ENCODE data around the gene NR2F1-AS1. TPM values are rescaled to one million over a fixed set of nuclear protein-coding genes. Genes with fewer than 3 reads are reported as not detected.
A peak's percentile ranks its signal among the peaks of the same experiment; 100 is the strongest.

Gene NR2F1-AS1
- total RNA-seq, 1 experiment from 2014 or later = 27.0 TPM

DNA sequence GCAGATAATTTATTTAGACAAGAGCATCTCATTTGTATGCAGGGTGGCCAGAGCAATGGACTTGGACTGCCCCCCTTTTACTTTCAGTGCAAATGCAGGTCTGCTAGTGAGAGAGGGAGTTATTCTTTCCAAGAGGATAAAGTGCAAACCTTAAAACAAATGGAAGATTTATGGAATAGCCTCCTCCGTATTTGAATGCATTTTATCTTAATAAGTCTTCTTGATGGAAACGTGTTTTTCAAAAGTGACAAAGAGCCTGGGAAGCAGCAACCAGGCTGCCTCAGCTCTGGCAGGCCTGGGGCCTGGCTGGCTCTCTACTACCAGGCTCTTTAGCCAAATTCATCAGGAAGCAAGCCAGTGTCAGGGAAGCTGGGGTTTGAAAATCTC is 8.8 kb upstream of the NR2F1-AS1 start:
- in situ Hi-C loops (cut with HindIII; ENCODE audit: low pct_unique_long_range_greater_than_20kb, low sequenced_read_pairs) (no loop called here), intact Hi-C loops (cut with micrococcal nuclease; ENCODE audit: unreplicated experiment) (loop anchor here (10.0 kb wide), 1 partner anchor 1945 kb away; no protein-coding TSS in a partner anchor)
- H3K27ac ChIP-seq (ENCODE audit: low read length) = no peak overlapping the region
- POLR2A ChIA-PET = no interaction called here
- H3K36me3 ChIP-seq (ENCODE audit: control insufficient read depth, insufficient read depth, low read length) = peaks cover 7% of the 10 kb centered on the region
- TF ChIP-seq SIN3A (IDR thresholded peaks at IDR 0.05; ENCODE audit: borderline replicate concordance, insufficient read depth, low read depth, low read length) (no peak), TCF7L2 (IDR thresholded peaks at IDR 0.05; ENCODE audit: low read depth, low read length) (no peak), POLR2AphosphoS5 (IDR thresholded peaks at IDR 0.05; ENCODE audit: low read depth, low read length) (no peak)
- TF ChIP-seq, protein P1, sequence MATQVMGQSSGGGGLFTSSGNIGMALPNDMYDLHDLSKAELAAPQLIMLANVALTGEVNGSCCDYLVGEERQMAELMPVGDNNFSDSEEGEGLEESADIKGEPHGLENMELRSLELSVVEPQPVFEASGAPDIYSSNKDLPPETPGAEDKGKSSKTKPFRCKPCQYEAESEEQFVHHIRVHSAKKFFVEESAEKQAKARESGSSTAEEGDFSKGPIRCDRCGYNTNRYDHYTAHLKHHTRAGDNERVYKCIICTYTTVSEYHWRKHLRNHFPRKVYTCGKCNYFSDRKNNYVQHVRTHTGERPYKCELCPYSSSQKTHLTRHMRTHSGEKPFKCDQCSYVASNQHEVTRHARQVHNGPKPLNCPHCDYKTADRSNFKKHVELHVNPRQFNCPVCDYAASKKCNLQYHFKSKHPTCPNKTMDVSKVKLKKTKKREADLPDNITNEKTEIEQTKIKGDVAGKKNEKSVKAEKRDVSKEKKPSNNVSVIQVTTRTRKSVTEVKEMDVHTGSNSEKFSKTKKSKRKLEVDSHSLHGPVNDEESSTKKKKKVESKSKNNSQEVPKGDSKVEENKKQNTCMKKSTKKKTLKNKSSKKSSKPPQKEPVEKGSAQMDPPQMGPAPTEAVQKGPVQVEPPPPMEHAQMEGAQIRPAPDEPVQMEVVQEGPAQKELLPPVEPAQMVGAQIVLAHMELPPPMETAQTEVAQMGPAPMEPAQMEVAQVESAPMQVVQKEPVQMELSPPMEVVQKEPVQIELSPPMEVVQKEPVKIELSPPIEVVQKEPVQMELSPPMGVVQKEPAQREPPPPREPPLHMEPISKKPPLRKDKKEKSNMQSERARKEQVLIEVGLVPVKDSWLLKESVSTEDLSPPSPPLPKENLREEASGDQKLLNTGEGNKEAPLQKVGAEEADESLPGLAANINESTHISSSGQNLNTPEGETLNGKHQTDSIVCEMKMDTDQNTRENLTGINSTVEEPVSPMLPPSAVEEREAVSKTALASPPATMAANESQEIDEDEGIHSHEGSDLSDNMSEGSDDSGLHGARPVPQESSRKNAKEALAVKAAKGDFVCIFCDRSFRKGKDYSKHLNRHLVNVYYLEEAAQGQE (IDR thresholded peaks at IDR 0.05; ENCODE audit: insufficient read depth in 1 of 2, low read depth in 2 of 2, low read length in 1 of 2) = no peak
- TF ChIP-seq, protein P2, sequence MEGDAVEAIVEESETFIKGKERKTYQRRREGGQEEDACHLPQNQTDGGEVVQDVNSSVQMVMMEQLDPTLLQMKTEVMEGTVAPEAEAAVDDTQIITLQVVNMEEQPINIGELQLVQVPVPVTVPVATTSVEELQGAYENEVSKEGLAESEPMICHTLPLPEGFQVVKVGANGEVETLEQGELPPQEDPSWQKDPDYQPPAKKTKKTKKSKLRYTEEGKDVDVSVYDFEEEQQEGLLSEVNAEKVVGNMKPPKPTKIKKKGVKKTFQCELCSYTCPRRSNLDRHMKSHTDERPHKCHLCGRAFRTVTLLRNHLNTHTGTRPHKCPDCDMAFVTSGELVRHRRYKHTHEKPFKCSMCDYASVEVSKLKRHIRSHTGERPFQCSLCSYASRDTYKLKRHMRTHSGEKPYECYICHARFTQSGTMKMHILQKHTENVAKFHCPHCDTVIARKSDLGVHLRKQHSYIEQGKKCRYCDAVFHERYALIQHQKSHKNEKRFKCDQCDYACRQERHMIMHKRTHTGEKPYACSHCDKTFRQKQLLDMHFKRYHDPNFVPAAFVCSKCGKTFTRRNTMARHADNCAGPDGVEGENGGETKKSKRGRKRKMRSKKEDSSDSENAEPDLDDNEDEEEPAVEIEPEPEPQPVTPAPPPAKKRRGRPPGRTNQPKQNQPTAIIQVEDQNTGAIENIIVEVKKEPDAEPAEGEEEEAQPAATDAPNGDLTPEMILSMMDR (IDR thresholded peaks at IDR 0.05) = no peak
- H3K9me3 ChIP-seq (ENCODE audit: control insufficient read depth, insufficient read depth, low read depth, low read length) = no peaks in the 10 kb centered on the region
- no peak for ATAC-seq
- CTCF ChIA-PET = no interaction called here
- no peak overlapping the region for H3K4me3 ChIP-seq (ENCODE audit: low read depth in 2 of 2, low read length in 2 of 2)
- peaks cover 11% of the 10 kb centered on the region for H3K4me1 ChIP-seq (ENCODE audit: control insufficient read depth, insufficient read depth, low read length)
- no TSS peak for BruUV-seq (replicated peaks)
- H3K27me3 ChIP-seq (ENCODE audit: control insufficient read depth, insufficient read depth, low read length) = no peaks in the 10 kb centered on the region
- no peak for DNase-seq (ENCODE audit: low read depth, low spot score)

DNA sequence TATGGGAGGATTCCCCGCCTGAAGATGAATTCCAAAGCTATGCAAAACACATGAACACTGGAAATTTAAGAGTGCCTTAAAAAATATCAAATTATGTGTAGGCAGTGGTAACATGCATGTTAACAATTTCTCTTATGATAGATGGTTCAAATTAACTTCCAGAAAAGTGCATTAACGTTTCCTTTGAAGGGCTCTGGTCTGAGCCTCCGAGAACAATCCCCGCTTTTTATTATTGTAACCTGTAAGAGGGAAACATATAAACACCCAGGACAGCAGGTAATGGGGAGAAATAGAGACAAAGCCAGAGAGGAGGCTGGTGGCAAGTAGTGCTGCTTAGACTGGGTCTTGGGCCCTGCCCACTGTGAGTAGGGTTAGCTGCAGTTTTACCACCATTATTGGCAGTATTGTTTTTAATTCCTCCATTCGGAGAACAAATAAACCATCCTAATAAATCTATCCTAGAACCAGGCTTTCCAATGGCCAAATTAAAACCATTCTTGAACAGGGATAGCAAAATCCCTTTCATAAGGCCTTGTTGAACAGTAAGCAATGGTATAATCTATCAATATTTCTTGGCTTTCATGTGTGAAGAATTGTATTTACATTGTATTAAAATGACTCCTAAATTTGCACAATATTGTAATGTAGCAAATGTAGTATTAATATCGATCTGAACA is 8.3 kb upstream of the NR2F1-AS1 start:
- no peak for TF ChIP-seq TCF7L2 (IDR thresholded peaks at IDR 0.05; ENCODE audit: low read depth, low read length)
- TF ChIP-seq POLR2AphosphoS5 (IDR thresholded peaks at IDR 0.05; ENCODE audit: low read depth, low read length) = no peak
- no peak for TF ChIP-seq SIN3A (IDR thresholded peaks at IDR 0.05; ENCODE audit: borderline replicate concordance, insufficient read depth, low read depth, low read length)
- TF ChIP-seq, protein P1 (IDR thresholded peaks at IDR 0.05; ENCODE audit: insufficient read depth in 1 of 2, low read depth in 2 of 2, low read length in 1 of 2) = no peak
- TF ChIP-seq, protein P2 (IDR thresholded peaks at IDR 0.05) = no peak
- Histone ChIP-seq H3K4me1 (ENCODE audit: control insufficient read depth, insufficient read depth, low read length) (peaks cover 11% of the 10 kb centered on the region), H3K4me3 (ENCODE audit: low read depth in 2 of 2, low read length in 2 of 2) (peak overlapping the region in 1 of 2 experiments; percentile 13; a peak in 1 of 4 replicates), H3K36me3 (ENCODE audit: control insufficient read depth, insufficient read depth, low read length) (peaks cover 7% of the 10 kb centered on the region), H3K9me3 (ENCODE audit: control insufficient read depth, insufficient read depth, low read depth, low read length) (no peaks in the 10 kb centered on the region), H3K27ac (ENCODE audit: low read length) (no peak overlapping the region), H3K27me3 (ENCODE audit: control insufficient read depth, insufficient read depth, low read length) (no peaks in the 10 kb centered on the region)
- ATAC-seq (no peak), DNase-seq (ENCODE audit: low read depth, low spot score) (no peak)
- in situ Hi-C loops (cut with HindIII; ENCODE audit: low pct_unique_long_range_greater_than_20kb, low sequenced_read_pairs) = no loop called here
- POLR2A ChIA-PET = no interaction called here
- intact Hi-C loops (cut with micrococcal nuclease; ENCODE audit: unreplicated experiment) = loop anchor here (10.0 kb wide), 1 partner anchor 1944 kb away; no protein-coding TSS in a partner anchor
- BruUV-seq (replicated peaks) = TSS peak; percentile 50
- CTCF ChIA-PET = no interaction called here

All from Panc1 (cell line).